OCI-LY3 (cell line): ENCODE data around the gene ANK2.

ENCODE experiments used
- H2AFZ ChIP-seq: fragments of 200-600, 300-600 bp; shearing (Covaris generic); 2 replicates; pipeline ENCODE4 v1.6.0; 2014; ENCODE audit warnings: antibody characterized with exemption, low read depth, low read length
- H3K27ac ChIP-seq: fragments of 200-600, 300-600 bp; sonication (generic); 2 replicates; pipeline ENCODE4 v1.5.1; 2014; ENCODE audit warnings: mild to moderate bottlenecking, low read length, moderate library complexity, mixed read lengths
- H3K27me3 ChIP-seq: fragments of 200-600, 300-600 bp; sonication (generic); 2 replicates; pipeline ENCODE4 v1.6.1; 2014; ENCODE audit warnings: low read depth, low read length, mixed read lengths
- H3K36me3 ChIP-seq: fragments of 200-600, 300-600 bp; sonication (generic); replicated peaks from 2 replicates; pipeline ENCODE3; 2014; ENCODE audit warnings: low read depth, low read length, mixed read lengths
- H3K4me1 ChIP-seq: fragments of 300-600, 200-600 bp; sonication (generic); 2 replicates; pipeline ENCODE4 v1.6.1; 2014; ENCODE audit warnings: low read length, mixed read lengths
- H3K4me2 ChIP-seq: fragments of 200-600, 300-600 bp; sonication (generic); 2 replicates; pipeline ENCODE4 v1.6.1; 2014; ENCODE audit warnings: low read length, mixed read lengths
- H3K4me3 ChIP-seq: fragments of 300-600, 200-600 bp; sonication (generic); 2 replicates; pipeline ENCODE4 v1.5.1; 2014; ENCODE audit warnings: antibody characterized with exemption, mild to moderate bottlenecking, low read length, moderate library complexity
- H3K79me2 ChIP-seq: fragments of 300-600, 200-600 bp; shearing (Covaris generic); 2 replicates; pipeline ENCODE4 v1.6.1; 2014; ENCODE audit warnings: mild to moderate bottlenecking, low read length, mixed read lengths
- H3K9ac ChIP-seq: fragments of 300-600, 200-600 bp; shearing (Covaris generic); 2 replicates; pipeline ENCODE4 v1.6.0; 2014; ENCODE audit warnings: mild to moderate bottlenecking, low read length, moderate library complexity
- H3K9me3 ChIP-seq: fragments of 200-600, 300-600 bp; shearing (Covaris generic); 2 replicates; pipeline ENCODE4 v1.6.1; 2014; ENCODE audit warnings: low read length, mixed read lengths; ENCODE audit not compliant: insufficient read depth
- H4K20me1 ChIP-seq: fragments of 200-600, 300-600 bp; sonication (generic); 2 replicates; pipeline ENCODE4 v1.6.1; 2016; ENCODE audit warnings: low read length, mixed read lengths; ENCODE audit not compliant: insufficient read depth
- EZH2phosphoT487 ChIP-seq: fragments of 200-600 bp; shearing (Covaris generic); IDR thresholded peaks from 2 replicates; pipeline ENCODE4 v1.6.1; 2018; ENCODE audit warnings: antibody characterized with exemption, mixed run types, low read depth
- TF ChIP-seq, protein P1 (sequence below): fragments of 200-600, 300-600 bp; sonication (generic); IDR thresholded peaks from 2 replicates; pipeline ENCODE4 v1.5.1; 2014; ENCODE audit warnings: antibody characterized with exemption, low read length, low read depth

The ANK2 gene

DNA sequence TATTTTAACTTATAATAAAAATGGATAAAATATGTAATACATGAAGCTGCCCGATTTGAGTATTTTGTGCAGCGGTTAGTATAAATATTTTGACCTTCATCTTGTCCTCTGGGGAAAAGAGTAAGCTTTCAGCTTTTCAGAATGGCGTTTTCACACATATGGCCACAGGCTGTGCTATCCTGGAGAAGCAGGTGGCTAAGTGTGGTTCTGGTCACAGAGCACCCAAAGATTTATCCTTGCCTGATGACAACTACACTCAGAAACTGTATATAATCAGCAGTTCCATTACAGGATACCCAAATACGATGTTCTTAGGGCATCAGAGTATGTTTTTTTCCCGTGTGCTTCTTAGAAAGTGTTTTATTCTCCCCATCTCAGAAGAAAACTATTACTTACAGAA, 42.3 kb upstream of the ANK2 start:
- Histone ChIP-seq H3K9me3 (no peaks in the 10 kb centered on the region), H2AFZ (no peak overlapping the region), H3K36me3 (no peaks in the 10 kb centered on the region), H3K9ac (no peak overlapping the region), H3K4me1 (no peaks in the 10 kb centered on the region), H3K27ac (no peak overlapping the region), H4K20me1 (no peaks in the 10 kb centered on the region), H3K27me3 (no peaks in the 10 kb centered on the region), H3K4me2 (no peak overlapping the region), H3K4me3 (no peak overlapping the region), H3K79me2 (no peaks in the 10 kb centered on the region)
- no peak for TF ChIP-seq EZH2phosphoT487
- TF ChIP-seq, protein P1, sequence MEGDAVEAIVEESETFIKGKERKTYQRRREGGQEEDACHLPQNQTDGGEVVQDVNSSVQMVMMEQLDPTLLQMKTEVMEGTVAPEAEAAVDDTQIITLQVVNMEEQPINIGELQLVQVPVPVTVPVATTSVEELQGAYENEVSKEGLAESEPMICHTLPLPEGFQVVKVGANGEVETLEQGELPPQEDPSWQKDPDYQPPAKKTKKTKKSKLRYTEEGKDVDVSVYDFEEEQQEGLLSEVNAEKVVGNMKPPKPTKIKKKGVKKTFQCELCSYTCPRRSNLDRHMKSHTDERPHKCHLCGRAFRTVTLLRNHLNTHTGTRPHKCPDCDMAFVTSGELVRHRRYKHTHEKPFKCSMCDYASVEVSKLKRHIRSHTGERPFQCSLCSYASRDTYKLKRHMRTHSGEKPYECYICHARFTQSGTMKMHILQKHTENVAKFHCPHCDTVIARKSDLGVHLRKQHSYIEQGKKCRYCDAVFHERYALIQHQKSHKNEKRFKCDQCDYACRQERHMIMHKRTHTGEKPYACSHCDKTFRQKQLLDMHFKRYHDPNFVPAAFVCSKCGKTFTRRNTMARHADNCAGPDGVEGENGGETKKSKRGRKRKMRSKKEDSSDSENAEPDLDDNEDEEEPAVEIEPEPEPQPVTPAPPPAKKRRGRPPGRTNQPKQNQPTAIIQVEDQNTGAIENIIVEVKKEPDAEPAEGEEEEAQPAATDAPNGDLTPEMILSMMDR: no peak

DNA sequence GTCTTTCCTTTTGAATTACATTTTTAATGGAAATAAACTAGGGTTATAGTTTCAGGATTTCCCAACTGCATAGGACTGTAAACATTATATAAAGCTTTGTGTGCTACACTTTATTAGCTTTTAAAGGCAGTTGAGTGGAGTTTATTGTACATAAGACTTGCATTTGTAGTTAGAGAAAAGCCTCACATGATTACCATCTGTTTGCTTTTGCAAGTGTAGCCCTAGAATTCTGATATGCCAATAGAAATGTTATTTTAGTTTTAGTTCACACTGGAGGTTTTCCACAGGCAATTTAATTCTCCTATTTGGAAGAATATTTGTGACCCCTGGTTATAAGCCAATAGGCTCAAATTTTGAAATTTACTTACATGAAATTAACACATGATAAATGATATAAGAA, 41.3 kb upstream of the ANK2 start:
- H3K27ac ChIP-seq: no peak overlapping the region
- no peaks in the 10 kb centered on the region for H3K36me3 ChIP-seq
- no peaks in the 10 kb centered on the region for H3K9me3 ChIP-seq
- H3K4me2 ChIP-seq: no peak overlapping the region
- no peak overlapping the region for H2AFZ ChIP-seq
- H4K20me1 ChIP-seq: no peaks in the 10 kb centered on the region
- H3K9ac ChIP-seq: no peak overlapping the region
- no peaks in the 10 kb centered on the region for H3K27me3 ChIP-seq
- H3K79me2 ChIP-seq: no peaks in the 10 kb centered on the region
- no peaks in the 10 kb centered on the region for H3K4me1 ChIP-seq
- TF ChIP-seq, protein P1: no peak
- no peak for TF ChIP-seq EZH2phosphoT487
- no peak overlapping the region for H3K4me3 ChIP-seq

DNA sequence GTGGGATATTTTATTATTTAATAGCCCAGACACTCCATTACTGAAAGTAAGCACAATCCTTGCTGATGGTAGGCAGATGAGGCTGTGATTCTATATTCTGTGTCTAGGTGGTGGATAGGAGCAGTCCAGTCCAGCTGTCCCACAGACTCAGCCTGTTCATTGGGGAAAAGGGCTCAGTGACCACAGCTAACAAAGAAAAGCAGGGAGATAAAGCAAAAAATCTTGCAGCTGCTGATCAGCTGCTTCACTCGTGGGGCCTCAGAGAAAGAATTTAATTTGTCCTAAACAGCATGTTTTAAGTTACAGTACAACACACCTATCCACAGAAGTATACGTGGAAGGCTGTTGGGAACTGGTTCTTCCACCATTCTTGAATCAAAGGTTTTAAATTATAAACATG, 40.7 kb upstream of the ANK2 start:
- no peak overlapping the region for H3K9ac ChIP-seq
- H3K36me3 ChIP-seq: no peaks in the 10 kb centered on the region
- no peaks in the 10 kb centered on the region for H3K4me1 ChIP-seq
- no peaks in the 10 kb centered on the region for H4K20me1 ChIP-seq
- H3K4me3 ChIP-seq: no peak overlapping the region
- H3K79me2 ChIP-seq: no peaks in the 10 kb centered on the region
- H3K9me3 ChIP-seq: no peaks in the 10 kb centered on the region
- no peaks in the 10 kb centered on the region for H3K27me3 ChIP-seq
- TF ChIP-seq EZH2phosphoT487: no peak
- TF ChIP-seq, protein P1: no peak
- no peak overlapping the region for H2AFZ ChIP-seq
- H3K4me2 ChIP-seq: no peak overlapping the region
- H3K27ac ChIP-seq: no peak overlapping the region

DNA sequence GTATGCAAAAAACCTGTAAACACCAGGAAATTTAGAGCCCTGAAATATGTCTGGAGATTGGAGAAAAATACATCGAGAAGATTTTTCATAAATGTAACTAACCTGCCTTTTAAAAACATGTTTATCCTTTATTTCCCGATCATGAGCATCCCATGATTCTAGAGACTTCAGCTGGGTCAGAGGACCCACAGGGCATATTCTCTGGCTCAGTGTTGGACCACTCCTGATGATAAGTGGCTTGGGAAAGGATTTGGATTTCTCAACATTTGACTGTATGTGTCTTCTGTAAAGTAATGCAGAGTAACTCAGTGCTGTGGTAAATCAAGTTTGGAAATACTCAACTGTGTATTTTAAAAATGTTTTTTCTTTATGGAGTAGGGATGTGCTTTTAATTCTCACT, 40.0 kb upstream of the ANK2 start:
- Histone ChIP-seq H2AFZ (no peak overlapping the region), H3K4me2 (no peak overlapping the region), H3K27me3 (no peaks in the 10 kb centered on the region), H3K79me2 (no peaks in the 10 kb centered on the region), H3K4me3 (no peak overlapping the region), H3K4me1 (no peaks in the 10 kb centered on the region), H3K9ac (no peak overlapping the region), H3K27ac (no peak overlapping the region), H3K36me3 (no peaks in the 10 kb centered on the region), H4K20me1 (no peaks in the 10 kb centered on the region), H3K9me3 (no peaks in the 10 kb centered on the region)
- no peak for TF ChIP-seq EZH2phosphoT487
- TF ChIP-seq, protein P1: no peak
